MM.1S (cell line): Measurements from ENCODE around the gene PRR35.

Source experiments
- CTCF ChIP-seq: fragments of 300-600 bp; sonication (generic); IDR thresholded peaks from 2 replicates; pipeline ENCODE4 v1.5.1; 2016; ENCODE audit warnings: antibody characterized with exemption, low read length, mixed read lengths
- EZH2 ChIP-seq: fragments of 300-600 bp; sonication (generic); optimal IDR thresholded peaks from 2 replicates; pipeline ENCODE3; 2017; ENCODE audit warnings: low read depth, mild to moderate bottlenecking, antibody characterized with exemption, low read length, mixed read lengths
- EZH2phosphoT487 ChIP-seq: fragments of 300-600 bp; sonication (generic); IDR thresholded peaks from 2 replicates; pipeline ENCODE4 v1.6.1; 2018; ENCODE audit warnings: antibody characterized with exemption, low read length

- no peak for TF ChIP-seq CTCF
- TF ChIP-seq EZH2, result no peak
- TF ChIP-seq EZH2phosphoT487, result no peak
Measured at GRCh38 chr16:564690-565418, 4.7 kb downstream of the PRR35 start.
